OCI-LY7 (cell line): ENCODE results near the gene PGF. TPM values are rescaled to one million over a fixed set of nuclear protein-coding genes. Genes with fewer than 3 reads are reported as not detected.

Source experiments
- BruUV-seq: library from RNA; stranded (reverse); fragments of 400-500 nt; replicated peaks from 2 replicates; lab custom pipeline; 2021; lab: Mats Ljungman, UMichigan
- CTCF ChIA-PET: fragments of 300-600 bp; sonication (Branson Sonifier 250); formaldehyde crosslinking; loops from one replicate; lab custom pipeline; 2022; ENCODE audit warnings: antibody characterized with exemption; ENCODE audit not compliant: unreplicated experiment; lab: Charles Lee
- POLR2A ChIA-PET: fragments of 300-600 bp; sonication (Branson Sonifier 250); formaldehyde crosslinking; loops from one replicate; lab custom pipeline; 2022; ENCODE audit warnings: antibody characterized with exemption; lab: Charles Lee
- DNase-seq: peaks from one replicate; pipeline ENCODE4 v3.0.0-alpha.2; 2015; ENCODE audit warnings: low spot score
- H2AFZ ChIP-seq: fragments of 200-600 bp; sonication (generic), shearing (Covaris generic); 2 replicates; pipeline ENCODE4 v1.6.1; 2014; ENCODE audit warnings: mild to moderate bottlenecking, antibody characterized with exemption, low read length, moderate library complexity
- H3K27ac ChIP-seq: fragments of 200-600 bp; sonication (generic); 2 replicates; pipeline ENCODE4 v1.5.1; 2014; ENCODE audit warnings: mixed run types, low read depth, mild to moderate bottlenecking, moderate library complexity, low read length, inconsistent platforms; ENCODE audit not compliant: poor library complexity, severe bottlenecking
- H3K36me3 ChIP-seq: fragments of 200-600 bp; sonication (generic); 2 replicates; pipeline ENCODE4 v1.6.1; 2014; ENCODE audit warnings: mild to moderate bottlenecking, antibody characterized with exemption, low read length, moderate library complexity, mixed read lengths; ENCODE audit not compliant: insufficient read depth
- H3K4me1 ChIP-seq: fragments of 200-600 bp; sonication (generic); 2 replicates; pipeline ENCODE4 v1.5.1; 2014; ENCODE audit warnings: mild to moderate bottlenecking, low read length; ENCODE audit not compliant: insufficient read depth, poor library complexity, severe bottlenecking
- H3K4me2 ChIP-seq: fragments of 200-600 bp; sonication (generic); 2 replicates; pipeline ENCODE4 v1.6.1; 2014; ENCODE audit warnings: mild to moderate bottlenecking, low read length
- H3K4me3 ChIP-seq: fragments of 200-600 bp; sonication (generic); 2 replicates; pipeline ENCODE4 v1.5.1; 2014; ENCODE audit warnings: mild to moderate bottlenecking, low read depth, low read length; ENCODE audit not compliant: poor library complexity, severe bottlenecking
- H3K79me2 ChIP-seq: fragments of 200-600 bp; sonication (generic); 2 replicates; pipeline ENCODE4 v1.6.1; 2016; ENCODE audit warnings: low read depth, mild to moderate bottlenecking, low read length, moderate library complexity, mixed read lengths; ENCODE audit not compliant: insufficient read depth
- H3K9me2 ChIP-seq: fragments of 200-600 bp; sonication (generic); 2 replicates; pipeline ENCODE4 v1.6.1; 2016; ENCODE audit warnings: mild to moderate bottlenecking, low read length, mixed read lengths; ENCODE audit not compliant: insufficient read depth
- H3K9me3 ChIP-seq: fragments of 200-600 bp; sonication (generic); 2 replicates; pipeline ENCODE4 v1.6.1; 2014; ENCODE audit warnings: mild to moderate bottlenecking, mixed run types, low read length, mixed read lengths
- H4K20me1 ChIP-seq: fragments of 200-600 bp; sonication (generic); 2 replicates; pipeline ENCODE4 v1.6.1; 2014; ENCODE audit warnings: mild to moderate bottlenecking, antibody characterized with exemption, low read length, moderate library complexity, mixed read lengths; ENCODE audit not compliant: insufficient read depth
- CTCF ChIP-seq: fragments of 200-600 bp; sonication (generic); conservative IDR thresholded peaks from 2 replicates; pipeline ENCODE4 v1.5.1; 2014; ENCODE audit warnings: mild to moderate bottlenecking, antibody characterized with exemption, low read length, moderate library complexity, mixed read lengths
- EZH2phosphoT487 ChIP-seq: fragments of 200-600 bp; sonication (generic); IDR thresholded peaks from 2 replicates; pipeline ENCODE4 v1.6.1; 2018; ENCODE audit warnings: low read depth, borderline replicate concordance, mild to moderate bottlenecking, mixed run types, antibody characterized with exemption, low read length, moderate library complexity, mixed read lengths
- intact Hi-C: fragments of 100-400 bp; cut with micrococcal nuclease; formaldehyde crosslinking; loops from one replicate; pipeline ENCODE4 v1.10.0; 2022; ENCODE audit not compliant: unreplicated experiment
- total RNA-seq, 2 experiments: library from RNA; depleted of rRNA in 1 of 2; stranded (reverse); fragments of >200 nt in 1 of 2; shearing (Covaris generic) in 1 of 2; gene quantifications; 2 replicates each; pipeline ENCODE4 v1.2.3, GENCODE V29; 2014 to 2022

PGF gene
- total RNA-seq, 2 experiments from 2014 or later = 0.09 to 0.19 TPM

- H3K27ac ChIP-seq = no peak overlapping the region
- no peak overlapping the region for H2AFZ ChIP-seq
- H3K9me2 ChIP-seq = no peaks in the 10 kb centered on the region
- intact Hi-C loops = no loop called here
- no TSS peak for BruUV-seq
- no peaks in the 10 kb centered on the region for H3K9me3 ChIP-seq
- TF ChIP-seq EZH2phosphoT487 (no peak), CTCF (no peak)
- no peak overlapping the region for H3K4me2 ChIP-seq
- H3K4me3 ChIP-seq = no peak overlapping the region
- no peak for DNase-seq
- POLR2A ChIA-PET = interaction anchor here (0.6 kb wide), 1 partner anchor 15 kb away, joined by 3 read pairs; no protein-coding TSS in a partner anchor
- H4K20me1 ChIP-seq = peaks cover 23% of the 10 kb centered on the region; the same call in 1 of the 2 replicates
- peaks cover 15% of the 10 kb centered on the region for H3K4me1 ChIP-seq
- peaks cover 98% of the 10 kb centered on the region for H3K36me3 ChIP-seq
- H3K79me2 ChIP-seq = peaks cover 23% of the 10 kb centered on the region
- CTCF ChIA-PET = no interaction called here
Observed at GRCh38 chr14:74891870-74892269, 63.5 kb downstream of the PGF start.

Other genes with a start within 250 kb of the PGF start
- gene AREL1, start 242.5 kb downstream of the PGF start, total RNA-seq (2014; rRNA removed; shearing (Covaris generic)) = 27.4 and 30.5 TPM in 2 replicates
- gene AREL1, start 242.5 kb downstream of the PGF start, total RNA-seq (2022) = 37.8 and 41.5 TPM in 2 replicates
- 16.1 and 23.2 TPM in 2 replicates for gene FCF1, start 242.5 kb downstream of the PGF start, total RNA-seq (2014; rRNA removed; shearing (Covaris generic))
- 62.1 and 62.3 TPM in 2 replicates for gene FCF1, start 242.5 kb downstream of the PGF start, total RNA-seq (2022)
- 45.2 and 54.3 TPM in 2 replicates for gene YLPM1, start 192.3 kb downstream of the PGF start, total RNA-seq (2014; rRNA removed; shearing (Covaris generic))
- gene YLPM1, start 192.3 kb downstream of the PGF start, total RNA-seq (2022) = 101 and 110 TPM in 2 replicates
- 0.35 and 0.51 TPM in 2 replicates for gene PROX2, start 79.5 kb downstream of the PGF start, total RNA-seq (2014; rRNA removed; shearing (Covaris generic))
- 0.74 and 0.76 TPM in 2 replicates for gene PROX2, start 79.5 kb downstream of the PGF start, total RNA-seq (2022)
- gene DLST, start 73.7 kb downstream of the PGF start, total RNA-seq (2014; rRNA removed; shearing (Covaris generic)) = 70.2 and 74.4 TPM in 2 replicates
- 95.1 and 95.7 TPM in 2 replicates for gene DLST, start 73.7 kb downstream of the PGF start, total RNA-seq (2022)
- 6.1 and 11.3 TPM in 2 replicates for gene RPS6KL1, start 32.3 kb downstream of the PGF start, total RNA-seq (2014; rRNA removed; shearing (Covaris generic))
- gene RPS6KL1, start 32.3 kb downstream of the PGF start, total RNA-seq (2022) = 14.0 and 15.3 TPM in 2 replicates
- gene EIF2B2, start 47.3 kb upstream of the PGF start, total RNA-seq (2014; rRNA removed; shearing (Covaris generic)) = 33.5 and 42.0 TPM in 2 replicates
- gene EIF2B2, start 47.3 kb upstream of the PGF start, total RNA-seq (2022) = 49.8 and 53.8 TPM in 2 replicates
- gene MLH3, start 95.9 kb upstream of the PGF start, total RNA-seq (2014; rRNA removed; shearing (Covaris generic)) = 5.1 and 6.6 TPM in 2 replicates
- gene MLH3, start 95.9 kb upstream of the PGF start, total RNA-seq (2022) = 6.1 and 6.7 TPM in 2 replicates
- gene ACYP1, start 108.4 kb upstream of the PGF start, total RNA-seq (2014; rRNA removed; shearing (Covaris generic)) = 97.5 and 121 TPM in 2 replicates
- 65.0 and 80.9 TPM in 2 replicates for gene ACYP1, start 108.4 kb upstream of the PGF start, total RNA-seq (2022)
- 3.2 and 3.4 TPM in 2 replicates for gene ZC2HC1C, start 114.0 kb upstream of the PGF start, total RNA-seq (2014; rRNA removed; shearing (Covaris generic))
- gene ZC2HC1C, start 114.0 kb upstream of the PGF start, total RNA-seq (2022) = 1.2 and 3.7 TPM in 2 replicates
- gene NEK9, start 171.5 kb upstream of the PGF start, total RNA-seq (2014; rRNA removed; shearing (Covaris generic)) = 58.3 and 65.8 TPM in 2 replicates
- gene NEK9, start 171.5 kb upstream of the PGF start, total RNA-seq (2022) = 82.6 and 86.4 TPM in 2 replicates
- gene TMED10, start 221.0 kb upstream of the PGF start, total RNA-seq (2014; rRNA removed; shearing (Covaris generic)) = 63.1 and 129 TPM in 2 replicates
- 221 and 232 TPM in 2 replicates for gene TMED10, start 221.0 kb upstream of the PGF start, total RNA-seq (2022)